ENCODE results near the gene KLHL21.
"Not testable (repeated sequence)": the region's sequence is repeated elsewhere in the genome, so short reads cannot be mapped to it uniquely, and the experiment has no call there.

Gene KLHL21

GRCh38 chr1:6584126-6585080 lies 18.3 kb downstream of the KLHL21 start:
- DNase-seq (ENCODE audit: low read depth in 2 of 2) = no peak

GRCh38 chr1:6582370-6582769 lies 20.3 kb downstream of the KLHL21 start:
- DNase-seq (ENCODE audit: low read depth in 2 of 2) = no peak

GRCh38 chr1:6581561-6582305 lies 20.9 kb downstream of the KLHL21 start:
- no peak for DNase-seq (ENCODE audit: low read depth in 2 of 2)

- DNase-seq (ENCODE audit: low read depth in 2 of 2) = no peak
Observed at GRCh38 chr1:6580593-6581409, 21.9 kb downstream of the KLHL21 start.

GRCh38 chr1:6580119-6580592 lies 22.5 kb downstream of the KLHL21 start:
- no peak for DNase-seq (ENCODE audit: low read depth in 2 of 2)

GRCh38 chr1:6579374-6580118 lies 23.1 kb downstream of the KLHL21 start, which contains the start of gene ZBTB48:
TSS of gene ZBTB48 (plus strand) at chr1:6579994. CDS start at chr1:6580610, 616 bp downstream.
- DNase-seq (ENCODE audit: low read depth in 2 of 2) = peak; percentile 92 to 95

GRCh38 chr1:6578624-6579373 lies 23.9 kb downstream of the KLHL21 start:
- no peak for DNase-seq (ENCODE audit: low read depth in 2 of 2)

GRCh38 chr1:6577831-6578525 lies 24.7 kb downstream of the KLHL21 start:
- no peak for DNase-seq (ENCODE audit: low read depth in 2 of 2)

GRCh38 chr1:6574818-6575217 lies 27.9 kb downstream of the KLHL21 start:
- no peak for DNase-seq (ENCODE audit: low read depth in 2 of 2)

- DNase-seq (ENCODE audit: low read depth in 2 of 2) = no peak
Observed at GRCh38 chr1:6574025-6574620, 28.5 kb downstream of the KLHL21 start.

GRCh38 chr1:6572653-6573383 lies 29.9 kb downstream of the KLHL21 start:
- DNase-seq (ENCODE audit: low read depth in 2 of 2) = no peak

- DNase-seq (ENCODE audit: low read depth in 2 of 2) = no peak
Observed at GRCh38 chr1:6570987-6571386, 31.7 kb downstream of the KLHL21 start.

- no peak for DNase-seq (ENCODE audit: low read depth in 2 of 2)
Observed at GRCh38 chr1:6570100-6570499, 32.6 kb downstream of the KLHL21 start.

- DNase-seq (ENCODE audit: low read depth in 2 of 2) = no peak
Observed at GRCh38 chr1:6569033-6569432, 33.6 kb downstream of the KLHL21 start.

- no peak for DNase-seq (ENCODE audit: low read depth in 2 of 2)
Observed at GRCh38 chr1:6560267-6560666, 42.4 kb downstream of the KLHL21 start.

- not testable (repeated sequence) for DNase-seq (ENCODE audit: low read depth in 2 of 2)
Observed at GRCh38 chr1:6559161-6559560, 43.5 kb downstream of the KLHL21 start.

- no peak for DNase-seq (ENCODE audit: low read depth in 2 of 2)
Observed at GRCh38 chr1:6557597-6557996, 45.1 kb downstream of the KLHL21 start.
